HUES6 (cell line): ENCODE measurements around the gene GJC3.
"Not testable (repeated sequence)": the region's sequence is repeated elsewhere in the genome, so short reads cannot be mapped to it uniquely, and the experiment has no call there.

Experiments
- H3K27ac ChIP-seq: 2 replicates; pipeline ENCODE4 v1.7.0; 2013; ENCODE audit warnings: low read depth, mild to moderate bottlenecking, low read length, inconsistent platforms
- H3K27me3 ChIP-seq: 2 replicates; pipeline ENCODE4 v1.6.1; 2013; ENCODE audit warnings: low read length; ENCODE audit not compliant: control insufficient read depth, insufficient read depth
- H3K36me3 ChIP-seq: 2 replicates; pipeline ENCODE4 v1.6.1; 2013; ENCODE audit warnings: low read length; ENCODE audit not compliant: control insufficient read depth, insufficient read depth
- H3K4me1 ChIP-seq: 2 replicates; pipeline ENCODE4 v1.6.1; 2013; ENCODE audit warnings: low read length; ENCODE audit not compliant: control insufficient read depth, insufficient read depth
- H3K4me3 ChIP-seq: 2 replicates; pipeline ENCODE4 v1.5.1; 2013; ENCODE audit warnings: low read depth, low read length
- H3K9ac ChIP-seq: one replicate; pipeline ENCODE4 v1.6.1; 2013; ENCODE audit warnings: mild to moderate bottlenecking, low read length
- H3K9me3 ChIP-seq: 2 replicates; pipeline ENCODE4 v1.6.1; 2013; ENCODE audit warnings: low read depth, low read length; ENCODE audit not compliant: control insufficient read depth, insufficient read depth

The GJC3 gene

DNA sequence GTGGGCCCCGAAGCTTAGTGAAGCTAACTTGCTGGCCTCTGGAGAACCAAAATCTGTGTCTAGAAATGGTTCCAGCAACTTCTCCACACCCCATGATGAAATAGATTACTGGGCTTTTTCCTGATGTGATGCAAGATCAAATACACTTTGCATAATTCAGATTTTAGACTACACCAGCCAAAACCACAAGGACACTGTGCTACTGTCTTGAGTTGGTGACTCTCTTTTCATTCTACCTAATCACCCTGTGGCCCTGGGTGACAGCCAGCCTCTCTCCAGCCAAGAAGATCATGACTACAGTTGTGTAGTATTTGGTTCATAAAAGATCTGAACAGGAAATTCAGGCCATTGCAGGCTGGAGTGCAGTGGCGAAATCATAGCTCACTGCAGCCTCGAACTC is 24.2 kb upstream of the GJC3 start:
- H3K27ac ChIP-seq = no peak overlapping the region
- H3K27me3 ChIP-seq = peaks cover 13% of the 10 kb centered on the region; the same call in 1 of the 2 replicates
- no peaks in the 10 kb centered on the region for H3K4me1 ChIP-seq
- H3K9ac ChIP-seq = no peak overlapping the region
- no peaks in the 10 kb centered on the region for H3K36me3 ChIP-seq
- no peak overlapping the region for H3K4me3 ChIP-seq
- peaks cover 22% of the 10 kb centered on the region for H3K9me3 ChIP-seq

- not testable (repeated sequence) for H3K9ac ChIP-seq, H3K36me3 ChIP-seq, H3K27ac ChIP-seq, H3K4me3 ChIP-seq, H3K4me1 ChIP-seq, H3K27me3 ChIP-seq
- peaks cover 24% of the 10 kb centered on the region for H3K9me3 ChIP-seq
Measured at GRCh38 chr7:99952649-99953048, 23.2 kb upstream of the GJC3 start.

- H3K36me3 ChIP-seq, H3K4me1 ChIP-seq, H3K9ac ChIP-seq, H3K27ac ChIP-seq, H3K4me3 ChIP-seq, H3K27me3 ChIP-seq: not testable (repeated sequence)
- peaks cover 28% of the 10 kb centered on the region for H3K9me3 ChIP-seq
Measured at GRCh38 chr7:99950819-99951218, 21.4 kb upstream of the GJC3 start.

GRCh38 chr7:99949645-99950228 is 20.3 kb upstream of the GJC3 start:
- no peak overlapping the region for H3K4me3 ChIP-seq
- no peaks in the 10 kb centered on the region for H3K27me3 ChIP-seq
- H3K9ac ChIP-seq = no peak overlapping the region
- H3K4me1 ChIP-seq = peaks cover 5% of the 10 kb centered on the region
- H3K27ac ChIP-seq = no peak overlapping the region
- no peaks in the 10 kb centered on the region for H3K36me3 ChIP-seq
- H3K9me3 ChIP-seq = peaks cover 28% of the 10 kb centered on the region

DNA sequence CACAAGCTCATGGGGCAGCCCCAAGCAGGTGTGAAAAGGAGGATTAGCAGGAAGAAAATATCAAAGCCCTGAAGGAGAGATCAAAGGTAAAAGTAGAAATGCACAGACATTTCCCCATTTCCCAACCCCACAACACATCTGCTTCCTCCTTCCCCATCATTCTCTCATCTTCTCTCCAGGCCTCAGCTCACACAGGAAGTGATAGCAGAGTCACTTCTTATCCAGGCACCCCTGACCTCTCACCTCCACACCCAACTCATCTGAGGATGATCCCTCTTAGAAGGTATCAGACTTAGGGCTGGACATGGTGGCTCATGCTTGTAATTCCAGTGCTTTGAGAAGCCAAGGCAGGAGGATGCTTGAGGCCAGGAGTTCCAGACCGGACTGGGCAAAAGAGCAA is 18.2 kb upstream of the GJC3 start:
- Histone ChIP-seq H3K4me3 (no peak overlapping the region), H3K4me1 (peaks cover 16% of the 10 kb centered on the region), H3K9ac (no peak overlapping the region), H3K27me3 (no peaks in the 10 kb centered on the region), H3K9me3 (peaks cover 28% of the 10 kb centered on the region), H3K27ac (no peak overlapping the region), H3K36me3 (no peaks in the 10 kb centered on the region)

DNA sequence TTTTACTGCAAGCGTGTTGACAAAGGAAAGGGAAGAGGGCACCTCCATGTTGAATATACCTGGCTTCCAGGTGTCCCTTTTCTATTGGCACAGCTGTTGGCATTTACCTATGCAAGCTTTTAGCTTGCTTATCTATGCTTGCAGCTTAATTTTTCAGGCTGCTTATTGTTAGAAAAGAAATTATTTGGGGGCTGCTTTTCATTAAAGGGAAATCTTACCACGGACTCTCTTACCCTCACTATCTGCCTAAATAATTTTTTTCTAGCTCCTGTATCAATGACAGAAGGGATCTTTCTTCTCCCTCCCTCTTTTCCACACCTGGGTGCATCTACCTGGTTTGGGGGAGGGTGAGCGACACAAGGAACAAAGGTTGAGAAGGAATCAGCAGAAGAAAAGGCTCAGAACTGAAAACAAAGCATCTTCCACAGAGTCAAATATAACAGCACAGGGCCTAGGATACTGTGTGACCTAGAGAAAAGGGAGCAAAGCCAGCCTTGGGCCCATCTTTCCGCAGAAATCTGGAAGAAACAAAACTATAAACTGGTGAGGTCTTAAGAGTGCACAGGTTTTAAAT is 15.2 kb upstream of the GJC3 start:
- Histone ChIP-seq H3K4me1 (peaks cover 16% of the 10 kb centered on the region), H3K4me3 (0 out of 2 replicates have a peak overlapping the region, but pooled peaks have one; percentile 3), H3K9me3 (peaks cover 14% of the 10 kb centered on the region), H3K9ac (peak overlapping the region; percentile 67), H3K27ac (peak overlapping the region; percentile 95), H3K36me3 (no peaks in the 10 kb centered on the region), H3K27me3 (no peaks in the 10 kb centered on the region)

- Histone ChIP-seq H3K4me1 (peaks cover 16% of the 10 kb centered on the region), H3K4me3 (peak overlapping the region; percentile 41), H3K27ac (peak overlapping the region; percentile 95), H3K36me3 (no peaks in the 10 kb centered on the region), H3K27me3 (no peaks in the 10 kb centered on the region), H3K9me3 (peaks cover 19% of the 10 kb centered on the region), H3K9ac (peak overlapping the region; percentile 54)
Measured at GRCh38 chr7:99943641-99944496, 14.4 kb upstream of the GJC3 start.

GRCh38 chr7:99938296-99938695 is 8.9 kb upstream of the GJC3 start:
- Histone ChIP-seq H3K27me3 (peaks cover 2% of the 10 kb centered on the region; the same call in 1 of the 2 replicates), H3K9me3 (peaks cover 24% of the 10 kb centered on the region), H3K36me3 (no peaks in the 10 kb centered on the region), H3K4me3 (no peak overlapping the region), H3K27ac (no peak overlapping the region), H3K4me1 (peaks cover under 1% of the 10 kb centered on the region; the same call in 1 of the 2 replicates), H3K9ac (no peak overlapping the region)

DNA sequence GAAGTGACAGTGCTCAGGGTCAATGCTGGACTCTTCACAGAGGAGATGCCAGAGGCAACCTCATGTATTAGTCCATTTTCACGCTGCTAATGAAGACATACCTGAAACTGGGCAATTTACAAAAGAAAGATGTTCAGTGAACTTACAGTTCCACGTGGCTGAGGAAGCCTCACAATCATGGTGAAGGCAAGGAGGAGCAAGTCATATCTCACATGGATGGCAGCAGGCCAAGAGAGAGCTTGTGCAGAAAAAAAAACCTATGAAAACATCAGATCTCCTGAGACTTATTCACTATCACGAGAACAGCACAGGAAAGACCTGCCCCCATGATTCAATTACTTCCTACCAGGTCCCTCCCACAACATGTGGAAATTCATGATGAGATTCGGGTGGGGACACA is 5.6 kb upstream of the GJC3 start:
- H3K9me3 ChIP-seq = peaks cover 19% of the 10 kb centered on the region

DNA sequence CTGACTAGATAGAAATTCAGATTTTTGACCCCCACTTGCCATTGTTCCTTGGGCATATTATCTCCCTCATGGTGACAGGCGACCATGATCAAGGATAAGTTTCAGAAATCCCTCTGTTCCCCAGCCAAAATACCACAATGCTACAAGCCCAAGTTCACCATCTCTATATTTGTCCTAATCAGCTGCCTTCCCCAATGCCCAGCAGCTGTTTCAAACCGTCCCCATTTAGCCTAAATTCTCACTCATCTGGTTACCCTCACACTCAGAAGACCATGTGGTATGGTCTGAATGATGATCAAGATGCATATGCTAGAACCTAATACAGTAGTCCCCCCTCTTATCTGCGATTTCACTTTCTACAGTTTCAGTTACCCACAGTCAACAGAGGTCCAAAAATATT is 956 bp upstream of the GJC3 start:
- peaks cover 14% of the 10 kb centered on the region for H3K27me3 ChIP-seq
- no peaks in the 10 kb centered on the region for H3K9me3 ChIP-seq
- H3K36me3 ChIP-seq = no peaks in the 10 kb centered on the region
- no peak overlapping the region for H3K9ac ChIP-seq
- no peak overlapping the region for H3K4me3 ChIP-seq
- no peak overlapping the region for H3K27ac ChIP-seq
- H3K4me1 ChIP-seq = peaks cover 6% of the 10 kb centered on the region

More for the DNA sequence above, 5.6 kb upstream of the GJC3 start:
- not testable (repeated sequence) for H3K27ac ChIP-seq, H3K36me3 ChIP-seq, H3K27me3 ChIP-seq, H3K9ac ChIP-seq, H3K4me3 ChIP-seq, H3K4me1 ChIP-seq

- Histone ChIP-seq H3K27ac (no peak overlapping the region), H3K9me3 (no peaks in the 10 kb centered on the region), H3K27me3 (peaks cover 14% of the 10 kb centered on the region), H3K36me3 (no peaks in the 10 kb centered on the region), H3K4me3 (peak overlapping the region; percentile 58), H3K9ac (no peak overlapping the region), H3K4me1 (peaks cover 6% of the 10 kb centered on the region)
Measured at GRCh38 chr7:99929730-99930053, 272 bp upstream of the GJC3 start.
